ENCODE results near the gene LLPH. TPM values are rescaled to one million over a fixed set of nuclear protein-coding genes. Genes with fewer than 3 reads are reported as not detected.

LLPH gene
- total RNA-seq, 1 experiment from 2014 or later = 44.3 TPM

GRCh38 chr12:66066929-66067523 is 63.5 kb downstream of the LLPH start:
- TF ChIP-seq, protein P1, sequence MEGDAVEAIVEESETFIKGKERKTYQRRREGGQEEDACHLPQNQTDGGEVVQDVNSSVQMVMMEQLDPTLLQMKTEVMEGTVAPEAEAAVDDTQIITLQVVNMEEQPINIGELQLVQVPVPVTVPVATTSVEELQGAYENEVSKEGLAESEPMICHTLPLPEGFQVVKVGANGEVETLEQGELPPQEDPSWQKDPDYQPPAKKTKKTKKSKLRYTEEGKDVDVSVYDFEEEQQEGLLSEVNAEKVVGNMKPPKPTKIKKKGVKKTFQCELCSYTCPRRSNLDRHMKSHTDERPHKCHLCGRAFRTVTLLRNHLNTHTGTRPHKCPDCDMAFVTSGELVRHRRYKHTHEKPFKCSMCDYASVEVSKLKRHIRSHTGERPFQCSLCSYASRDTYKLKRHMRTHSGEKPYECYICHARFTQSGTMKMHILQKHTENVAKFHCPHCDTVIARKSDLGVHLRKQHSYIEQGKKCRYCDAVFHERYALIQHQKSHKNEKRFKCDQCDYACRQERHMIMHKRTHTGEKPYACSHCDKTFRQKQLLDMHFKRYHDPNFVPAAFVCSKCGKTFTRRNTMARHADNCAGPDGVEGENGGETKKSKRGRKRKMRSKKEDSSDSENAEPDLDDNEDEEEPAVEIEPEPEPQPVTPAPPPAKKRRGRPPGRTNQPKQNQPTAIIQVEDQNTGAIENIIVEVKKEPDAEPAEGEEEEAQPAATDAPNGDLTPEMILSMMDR (IDR thresholded peaks at IDR 0.05; ENCODE audit: unreplicated experiment) = no peak
- Mint-ChIP-seq H3K27ac (ENCODE audit: low read depth, unreplicated experiment) (no peak overlapping the region), H3K27me3 (ENCODE audit: insufficient read depth, unreplicated experiment) (peaks cover 11% of the 10 kb centered on the region), H3K36me3 (ENCODE audit: insufficient read depth, unreplicated experiment) (no peaks in the 10 kb centered on the region), H3K4me1 (ENCODE audit: insufficient read depth, unreplicated experiment) (peaks cover under 1% of the 10 kb centered on the region), H3K4me3 (ENCODE audit: unreplicated experiment) (no peak overlapping the region), H3K9me3 (ENCODE audit: unreplicated experiment) (no peaks in the 10 kb centered on the region)
- ChIA-PET POLR2A (interaction anchor here (0.6 kb wide), 2 partner anchors 45 to 371 kb away, joined by 3 to 4 read pairs; no protein-coding TSS in a partner anchor), CTCF (no interaction called here)
- intact Hi-C loops (cut with micrococcal nuclease) = no loop called here
- no TSS peak for BruUV-seq (replicated peaks)
- no peak for DNase-seq (ENCODE audit: unreplicated experiment)

Other genes with a start within 250 kb of the LLPH start
- 58.5 and 74.3 TPM in 2 replicates for gene TMBIM4, start 39.2 kb upstream of the LLPH start, total RNA-seq (2022)
- gene IRAK3, start 58.5 kb upstream of the LLPH start, total RNA-seq (2022) = 0.05 TPM in 1 of 2 replicates, not detected in the other
- gene HELB, start 171.7 kb upstream of the LLPH start, total RNA-seq (2022) = 2.6 TPM in 2 replicates

Data from MCF 10A (cell line).